SK-N-SH treated with all-trans-retinoic acid at 6 μM for 48 hours (cell line): Measurements from ENCODE around the gene CYP1A2.

Experiments
- ATAC-seq: fragments of 200-7000 bp; cut with Tn5 transposase; 3 replicates; pipeline ENCODE4 v1.9.1; 2020; ENCODE audit warnings: mild to moderate bottlenecking, moderate library complexity
- ARNTL ChIP-seq: fragments of 450-650 bp; formaldehyde crosslinking; IDR thresholded peaks from 2 replicates; pipeline ENCODE4 v1.5.0; 2020; ENCODE audit warnings: low read depth, mild to moderate bottlenecking, moderate library complexity, borderline replicate concordance
- BACH2 ChIP-seq: fragments of 250-450 bp; sonication (Bioruptor Pico); IDR thresholded peaks from 2 replicates; pipeline ENCODE4 v1.9.0; 2021; ENCODE audit warnings: mild to moderate bottlenecking, borderline replicate concordance
- CSDC2 ChIP-seq: fragments of 250-450 bp; sonication (Bioruptor Pico); IDR thresholded peaks from 2 replicates; pipeline ENCODE4 v1.5.0; 2020; ENCODE audit warnings: mild to moderate bottlenecking, moderate library complexity
- ESRRG ChIP-seq: fragments of 250-450 bp; sonication (Bioruptor Pico); IDR thresholded peaks from 2 replicates; pipeline ENCODE4 v1.6.1; 2021; ENCODE audit warnings: mild to moderate bottlenecking
- GLIS3 ChIP-seq: fragments of 250-450 bp; sonication (Bioruptor Pico); IDR thresholded peaks from 2 replicates; pipeline ENCODE4 v1.5.0; 2020; ENCODE audit warnings: mild to moderate bottlenecking, moderate library complexity
- ISL1 ChIP-seq: fragments of 250-450 bp; sonication (Bioruptor Pico); IDR thresholded peaks from 2 replicates; pipeline ENCODE4 v2.1.2; 2022; ENCODE audit warnings: mild to moderate bottlenecking, moderate library complexity
- OSR1 ChIP-seq: fragments of 250-450 bp; sonication (Bioruptor Pico); IDR thresholded peaks from 2 replicates; pipeline ENCODE4 v1.8.0; 2022; ENCODE audit warnings: moderate library complexity, mild to moderate bottlenecking, inconsistent platforms
- PPARA ChIP-seq: fragments of 250-450 bp; sonication (Bioruptor Pico); IDR thresholded peaks from 2 replicates; pipeline ENCODE4 v1.5.0; 2020; ENCODE audit warnings: mild to moderate bottlenecking, borderline replicate concordance
- RARB ChIP-seq: fragments of 250-450 bp; sonication (Bioruptor Pico); IDR thresholded peaks from 2 replicates; pipeline ENCODE4 v1.8.0; 2021; ENCODE audit warnings: mild to moderate bottlenecking, moderate library complexity
- SNAI2 ChIP-seq: fragments of 250-450 bp; sonication (Bioruptor Pico); IDR thresholded peaks from 2 replicates; pipeline ENCODE4 v1.5.0; 2020; ENCODE audit warnings: mild to moderate bottlenecking, moderate library complexity
- TCF4 ChIP-seq: fragments of 250-450 bp; sonication (Bioruptor Pico); IDR thresholded peaks from 2 replicates; pipeline ENCODE4 v1.8.0; 2021; ENCODE audit warnings: mild to moderate bottlenecking, moderate library complexity, borderline replicate concordance
- ZC3H10 ChIP-seq: fragments of 250-450 bp; sonication (Bioruptor Pico); IDR thresholded peaks from 2 replicates; pipeline ENCODE4 v1.5.1; 2021; ENCODE audit warnings: mild to moderate bottlenecking, moderate library complexity
- ZFP3 ChIP-seq: fragments of 250-450 bp; sonication (Bioruptor Pico); IDR thresholded peaks from 2 replicates; pipeline ENCODE4 v1.5.0; 2020; ENCODE audit warnings: mild to moderate bottlenecking, moderate library complexity
- ZFP30 ChIP-seq: fragments of 450-650 bp; formaldehyde crosslinking; IDR thresholded peaks from 2 replicates; pipeline ENCODE4 v1.5.0; 2022; ENCODE audit warnings: mild to moderate bottlenecking, moderate library complexity
- ZNF565 ChIP-seq: fragments of 450-650 bp; formaldehyde crosslinking; conservative IDR thresholded peaks from 2 replicates; pipeline ENCODE4 v1.5.0; 2020; ENCODE audit warnings: low read depth, mild to moderate bottlenecking, moderate library complexity
- ZNF70 ChIP-seq: fragments of 450-650 bp; formaldehyde crosslinking; IDR thresholded peaks from 2 replicates; pipeline ENCODE4 v1.5.0; 2020; ENCODE audit warnings: mild to moderate bottlenecking, moderate library complexity
- ZNF8 ChIP-seq: fragments of 450-650 bp; formaldehyde crosslinking; IDR thresholded peaks from 2 replicates; pipeline ENCODE4 v1.5.0; 2020; ENCODE audit warnings: mild to moderate bottlenecking, moderate library complexity
- TF ChIP-seq, protein P1 (sequence below): fragments of 250-450 bp; sonication (Bioruptor Pico); IDR thresholded peaks from 2 replicates; pipeline ENCODE4 v1.5.1; 2021; ENCODE audit warnings: mild to moderate bottlenecking, moderate library complexity
- TF ChIP-seq, protein P2 (sequence below): fragments of 250-450 bp; sonication (Bioruptor Pico); IDR thresholded peaks from 2 replicates; pipeline ENCODE4 v1.8.0; 2020; ENCODE audit warnings: mild to moderate bottlenecking, moderate library complexity, borderline replicate concordance
- TF ChIP-seq, protein P3 (sequence below): fragments of 250-450 bp; sonication (Bioruptor Pico); IDR thresholded peaks from 2 replicates; pipeline ENCODE4 v1.8.0; 2021; ENCODE audit warnings: low read depth, mild to moderate bottlenecking, moderate library complexity, borderline replicate concordance
- TF ChIP-seq, protein P4 (sequence below): fragments of 250-450 bp; sonication (Bioruptor Pico); IDR thresholded peaks from 2 replicates; pipeline ENCODE4 v1.5.0; 2020; ENCODE audit warnings: mild to moderate bottlenecking, moderate library complexity

CYP1A2 gene

DNA sequence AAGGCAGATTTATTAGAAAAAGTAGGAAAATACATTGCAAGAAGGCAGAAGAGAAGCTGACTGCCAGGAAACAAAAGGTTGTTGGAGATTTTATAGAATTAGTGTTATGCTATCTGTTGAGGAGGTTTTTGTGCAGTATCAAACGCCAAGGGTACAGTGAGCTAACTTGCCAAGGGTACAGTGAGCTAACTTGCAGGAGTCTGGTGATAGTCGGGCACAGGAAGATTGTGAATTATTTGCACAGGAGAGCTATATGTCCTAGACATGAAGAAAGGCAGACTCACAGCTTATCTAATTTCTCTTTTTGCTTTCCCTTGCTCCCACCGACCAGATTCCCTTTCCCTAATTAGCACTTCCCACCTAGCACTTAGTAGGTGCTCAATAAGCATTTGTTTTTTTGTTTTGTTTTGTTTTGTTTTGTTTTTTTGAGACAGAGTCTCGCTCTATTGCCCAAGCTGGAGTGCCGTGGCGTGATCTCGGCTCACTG is 30.6 kb downstream of the CYP1A2 start:
- TF ChIP-seq, protein P1, sequence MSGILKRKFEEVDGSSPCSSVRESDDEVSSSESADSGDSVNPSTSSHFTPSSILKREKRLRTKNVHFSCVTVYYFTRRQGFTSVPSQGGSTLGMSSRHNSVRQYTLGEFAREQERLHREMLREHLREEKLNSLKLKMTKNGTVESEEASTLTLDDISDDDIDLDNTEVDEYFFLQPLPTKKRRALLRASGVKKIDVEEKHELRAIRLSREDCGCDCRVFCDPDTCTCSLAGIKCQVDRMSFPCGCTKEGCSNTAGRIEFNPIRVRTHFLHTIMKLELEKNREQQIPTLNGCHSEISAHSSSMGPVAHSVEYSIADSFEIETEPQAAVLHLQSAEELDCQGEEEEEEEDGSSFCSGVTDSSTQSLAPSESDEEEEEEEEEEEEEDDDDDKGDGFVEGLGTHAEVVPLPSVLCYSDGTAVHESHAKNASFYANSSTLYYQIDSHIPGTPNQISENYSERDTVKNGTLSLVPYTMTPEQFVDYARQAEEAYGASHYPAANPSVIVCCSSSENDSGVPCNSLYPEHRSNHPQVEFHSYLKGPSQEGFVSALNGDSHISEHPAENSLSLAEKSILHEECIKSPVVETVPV = no peak
- TF ChIP-seq ZC3H10 (CRISPR knock-in tag) (no peak), RARB (CRISPR knock-in tag) (no peak), ZFP30 (CRISPR knock-in tag) (no peak), ZFP3 (CRISPR knock-in tag) (no peak), OSR1 (CRISPR knock-in tag) (no peak), PPARA (CRISPR knock-in tag) (no peak), ZNF8 (no peak), CSDC2 (CRISPR knock-in tag) (no peak), ARNTL (CRISPR knock-in tag) (no peak), ISL1 (CRISPR knock-in tag) (no peak), ESRRG (CRISPR knock-in tag) (no peak), SNAI2 (CRISPR knock-in tag) (no peak), GLIS3 (CRISPR knock-in tag) (no peak), TCF4 (CRISPR knock-in tag) (no peak)
- TF ChIP-seq, protein P2, sequence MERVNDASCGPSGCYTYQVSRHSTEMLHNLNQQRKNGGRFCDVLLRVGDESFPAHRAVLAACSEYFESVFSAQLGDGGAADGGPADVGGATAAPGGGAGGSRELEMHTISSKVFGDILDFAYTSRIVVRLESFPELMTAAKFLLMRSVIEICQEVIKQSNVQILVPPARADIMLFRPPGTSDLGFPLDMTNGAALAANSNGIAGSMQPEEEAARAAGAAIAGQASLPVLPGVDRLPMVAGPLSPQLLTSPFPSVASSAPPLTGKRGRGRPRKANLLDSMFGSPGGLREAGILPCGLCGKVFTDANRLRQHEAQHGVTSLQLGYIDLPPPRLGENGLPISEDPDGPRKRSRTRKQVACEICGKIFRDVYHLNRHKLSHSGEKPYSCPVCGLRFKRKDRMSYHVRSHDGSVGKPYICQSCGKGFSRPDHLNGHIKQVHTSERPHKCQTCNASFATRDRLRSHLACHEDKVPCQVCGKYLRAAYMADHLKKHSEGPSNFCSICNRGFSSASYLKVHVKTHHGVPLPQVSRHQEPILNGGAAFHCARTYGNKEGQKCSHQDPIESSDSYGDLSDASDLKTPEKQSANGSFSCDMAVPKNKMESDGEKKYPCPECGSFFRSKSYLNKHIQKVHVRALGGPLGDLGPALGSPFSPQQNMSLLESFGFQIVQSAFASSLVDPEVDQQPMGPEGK = no peak
- TF ChIP-seq, protein P3, sequence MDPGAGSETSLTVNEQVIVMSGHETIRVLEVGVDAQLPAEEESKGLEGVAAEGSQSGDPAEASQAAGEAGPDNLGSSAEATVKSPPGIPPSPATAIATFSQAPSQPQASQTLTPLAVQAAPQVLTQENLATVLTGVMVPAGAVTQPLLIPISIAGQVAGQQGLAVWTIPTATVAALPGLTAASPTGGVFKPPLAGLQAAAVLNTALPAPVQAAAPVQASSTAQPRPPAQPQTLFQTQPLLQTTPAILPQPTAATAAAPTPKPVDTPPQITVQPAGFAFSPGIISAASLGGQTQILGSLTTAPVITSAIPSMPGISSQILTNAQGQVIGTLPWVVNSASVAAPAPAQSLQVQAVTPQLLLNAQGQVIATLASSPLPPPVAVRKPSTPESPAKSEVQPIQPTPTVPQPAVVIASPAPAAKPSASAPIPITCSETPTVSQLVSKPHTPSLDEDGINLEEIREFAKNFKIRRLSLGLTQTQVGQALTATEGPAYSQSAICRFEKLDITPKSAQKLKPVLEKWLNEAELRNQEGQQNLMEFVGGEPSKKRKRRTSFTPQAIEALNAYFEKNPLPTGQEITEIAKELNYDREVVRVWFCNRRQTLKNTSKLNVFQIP (CRISPR knock-in tag) = no peak

DNA sequence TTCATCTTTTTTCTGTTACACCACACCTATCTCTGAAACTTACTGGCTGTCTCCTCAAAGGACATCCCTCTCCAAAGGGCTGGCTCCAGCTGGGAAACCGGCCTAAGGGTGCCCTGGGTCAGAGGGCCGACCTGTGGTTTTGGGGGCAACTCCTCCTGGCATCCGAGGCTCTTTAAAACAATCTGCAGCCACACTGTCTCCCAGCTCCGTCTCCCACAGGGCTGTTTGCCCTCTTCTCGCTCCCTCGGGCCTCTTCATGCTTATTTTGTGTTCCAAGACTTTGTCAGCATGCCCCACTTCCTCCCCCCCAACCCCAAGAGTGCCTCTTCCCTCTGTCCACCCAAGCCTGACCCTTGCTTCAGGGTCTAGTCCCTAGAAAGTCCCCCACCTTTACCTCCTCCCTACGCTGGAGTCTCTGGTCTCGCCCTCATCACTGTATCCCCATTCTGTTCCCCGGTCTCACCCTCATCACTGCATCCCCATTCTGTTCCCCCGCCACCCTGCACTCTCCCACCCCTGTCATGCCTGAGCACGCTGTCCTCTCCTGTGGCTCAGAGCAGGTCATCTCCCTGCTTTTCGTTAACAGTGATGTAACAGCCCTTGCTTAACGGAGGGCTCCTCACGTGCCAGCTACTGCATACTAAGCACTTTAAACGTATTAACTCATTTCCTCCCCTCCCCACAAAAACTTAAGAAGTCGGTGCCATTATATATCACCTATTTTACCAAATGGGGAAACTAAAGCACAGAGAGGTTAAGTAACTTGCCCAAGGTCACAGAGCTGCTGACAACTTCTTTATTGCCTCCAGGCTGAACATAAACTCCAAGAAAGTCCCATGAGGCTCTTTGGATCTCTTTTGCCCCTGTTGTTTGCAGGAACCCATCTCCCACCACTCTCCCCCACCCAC is 32.1 kb downstream of the CYP1A2 start:
- ATAC-seq = no peak
- TF ChIP-seq ZC3H10 (CRISPR knock-in tag) (no peak), ARNTL (CRISPR knock-in tag) (no peak), ESRRG (CRISPR knock-in tag) (no peak), BACH2 (CRISPR knock-in tag) (no peak), ZFP30 (CRISPR knock-in tag) (no peak), TCF4 (CRISPR knock-in tag) (no peak)

More for the DNA sequence above, 30.6 kb downstream of the CYP1A2 start:
- no peak for ATAC-seq

DNA sequence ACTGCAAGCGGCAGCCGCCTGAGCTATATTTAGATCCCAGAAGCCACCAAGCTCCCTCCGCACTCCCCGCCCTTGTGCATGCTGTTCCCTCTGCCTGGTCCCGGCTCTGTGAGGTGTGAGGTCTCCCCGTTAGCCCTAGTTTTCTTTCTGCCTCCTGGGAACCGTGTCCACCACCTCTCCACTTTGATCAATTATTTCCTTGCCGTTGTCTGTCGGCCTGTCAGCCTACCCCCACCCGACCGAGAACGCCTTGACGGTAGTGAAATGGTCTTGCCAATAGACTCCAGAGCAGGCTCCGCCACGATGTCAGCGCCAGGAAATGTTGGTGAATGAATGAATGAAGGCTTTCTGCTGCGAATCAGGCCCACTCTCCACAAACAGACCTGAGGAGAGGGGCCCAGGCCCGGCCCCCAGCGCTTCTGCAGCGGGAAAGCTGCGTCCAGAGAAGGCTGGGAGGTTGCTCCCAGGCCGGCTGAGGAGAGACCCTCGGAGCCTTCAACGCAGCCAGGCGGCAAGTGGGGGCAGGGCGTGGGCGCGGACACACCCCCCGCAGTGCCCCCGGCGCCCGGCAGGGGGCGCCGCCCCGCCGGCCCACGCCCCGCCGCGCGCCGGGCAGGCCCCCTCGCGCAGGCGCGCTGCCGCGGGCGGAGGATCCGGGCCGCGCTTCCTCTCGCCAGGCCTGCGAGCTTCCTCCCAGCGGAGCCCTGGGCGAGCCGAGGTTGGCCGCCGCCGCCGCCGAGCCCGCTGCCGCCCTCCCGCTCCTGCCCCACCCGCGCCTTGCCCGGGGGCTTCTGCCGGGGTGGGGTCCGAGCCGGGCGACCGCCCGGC is 33.0 kb downstream of the CYP1A2 start, which contains the start of gene CSK:
TSS of gene CSK (plus strand) at position 650 of the 828 bp plus-strand sequence. CDS start 16,218 bp downstream, outside the sequence.
- ATAC-seq = peak; percentile 51
- TF ChIP-seq PPARA (CRISPR knock-in tag) (no peak), ARNTL (CRISPR knock-in tag) (no peak), ZNF8 (no peak), BACH2 (CRISPR knock-in tag) (no peak), CSDC2 (CRISPR knock-in tag) (no peak), ZFP30 (CRISPR knock-in tag) (no peak), OSR1 (CRISPR knock-in tag) (no peak), ESRRG (CRISPR knock-in tag) (no peak), ZNF565 (CRISPR knock-in tag) (no peak), ZC3H10 (CRISPR knock-in tag) (no peak), TCF4 (CRISPR knock-in tag) (no peak), ZFP3 (CRISPR knock-in tag) (no peak), RARB (CRISPR knock-in tag) (no peak), ZNF70 (no peak)
- TF ChIP-seq, protein P4, sequence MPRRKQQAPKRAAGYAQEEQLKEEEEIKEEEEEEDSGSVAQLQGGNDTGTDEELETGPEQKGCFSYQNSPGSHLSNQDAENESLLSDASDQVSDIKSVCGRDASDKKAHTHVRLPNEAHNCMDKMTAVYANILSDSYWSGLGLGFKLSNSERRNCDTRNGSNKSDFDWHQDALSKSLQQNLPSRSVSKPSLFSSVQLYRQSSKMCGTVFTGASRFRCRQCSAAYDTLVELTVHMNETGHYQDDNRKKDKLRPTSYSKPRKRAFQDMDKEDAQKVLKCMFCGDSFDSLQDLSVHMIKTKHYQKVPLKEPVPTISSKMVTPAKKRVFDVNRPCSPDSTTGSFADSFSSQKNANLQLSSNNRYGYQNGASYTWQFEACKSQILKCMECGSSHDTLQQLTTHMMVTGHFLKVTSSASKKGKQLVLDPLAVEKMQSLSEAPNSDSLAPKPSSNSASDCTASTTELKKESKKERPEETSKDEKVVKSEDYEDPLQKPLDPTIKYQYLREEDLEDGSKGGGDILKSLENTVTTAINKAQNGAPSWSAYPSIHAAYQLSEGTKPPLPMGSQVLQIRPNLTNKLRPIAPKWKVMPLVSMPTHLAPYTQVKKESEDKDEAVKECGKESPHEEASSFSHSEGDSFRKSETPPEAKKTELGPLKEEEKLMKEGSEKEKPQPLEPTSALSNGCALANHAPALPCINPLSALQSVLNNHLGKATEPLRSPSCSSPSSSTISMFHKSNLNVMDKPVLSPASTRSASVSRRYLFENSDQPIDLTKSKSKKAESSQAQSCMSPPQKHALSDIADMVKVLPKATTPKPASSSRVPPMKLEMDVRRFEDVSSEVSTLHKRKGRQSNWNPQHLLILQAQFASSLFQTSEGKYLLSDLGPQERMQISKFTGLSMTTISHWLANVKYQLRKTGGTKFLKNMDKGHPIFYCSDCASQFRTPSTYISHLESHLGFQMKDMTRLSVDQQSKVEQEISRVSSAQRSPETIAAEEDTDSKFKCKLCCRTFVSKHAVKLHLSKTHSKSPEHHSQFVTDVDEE (CRISPR knock-in tag) = no peak
- TF ChIP-seq, protein P3 (CRISPR knock-in tag) = no peak
- TF ChIP-seq, protein P2 = no peak
